Tibial artery (tissue), 4 donors: Measurements from ENCODE around the gene PTGDS.

ENCODE experiments used
- DNase-seq, 2 donors: peaks; one replicate each; pipeline ENCODE4 v3.0.0-alpha.2; 2019
- H3K27ac ChIP-seq, 2 donors: fragments of 200-600 bp; sonication (generic) in 1 of 2; 1 replicate in 1 of 2; 2 replicates in 1 of 2; pipeline ENCODE4 v1.5.1; 2018 to 2019; ENCODE audit warnings: mild to moderate bottlenecking in 1 of 2
- H3K27me3 ChIP-seq, 2 donors: fragments of 200-600 bp; sonication (generic) in 1 of 2; one replicate each; pipeline versions ENCODE4 v1.5.1 to v1.6.0; 2016 to 2019
- H3K36me3 ChIP-seq, 3 donors: fragments of 200-600 bp; sonication (generic) in 2 of 3; one replicate each; pipeline ENCODE4 v1.5.1; 2016 to 2019; ENCODE audit warnings: mild to moderate bottlenecking in 2 of 3
- H3K4me1 ChIP-seq, 4 donors: fragments of 200-600 bp; sonication (generic) in 2 of 4; 1 replicate in 3 of 4; 2 replicates in 1 of 4; pipeline ENCODE4 v1.5.1; 2016 to 2019
- H3K4me3 ChIP-seq, 2 donors: fragments of 200-600 bp; sonication (generic) in 1 of 2; 1 replicate in 1 of 2; 2 replicates in 1 of 2; pipeline ENCODE4 v1.5.1; 2018 to 2019; ENCODE audit warnings: mild to moderate bottlenecking in 2 of 2
- H3K9me3 ChIP-seq, 3 donors: fragments of 200-600 bp; sonication (generic) in 1 of 3; one replicate each; pipeline ENCODE4 v1.5.1; 2016 to 2019
- CTCF ChIP-seq, 2 experiments: fragments of 200-600 bp in 1 of 2; fragments of 450-650 bp in 1 of 2; IDR thresholded peaks; one replicate each; pipeline ENCODE4 v1.5.1; 2017 to 2019; ENCODE audit warnings: antibody characterized with exemption in 2 of 2, mild to moderate bottlenecking in 1 of 2, moderate library complexity in 1 of 2
- intact Hi-C: fragments of 100-400 bp; cut with DNase I; formaldehyde crosslinking; loops from one replicate; pipeline ENCODE4 v1.15.0; 2023; ENCODE audit warnings: low total_unique reads

PTGDS gene

GRCh38 chr9:136935651-136936050 lies 41.7 kb upstream of the PTGDS start:
- Histone ChIP-seq H3K4me3 (no peak overlapping the region), H3K27ac (no peak overlapping the region), H3K36me3 (peaks cover 11 to 30% (median 18%) of the 10 kb centered on the region in 3 donors), H3K9me3 (no peaks in the 10 kb centered on the region), H3K4me1 (peaks cover 0 to 13% (median 8%) of the 10 kb centered on the region in 4 donors), H3K27me3 (no peaks in the 10 kb centered on the region)
- intact Hi-C loops = no loop called here
- no peak for DNase-seq
- no peak for TF ChIP-seq CTCF (IDR thresholded peaks at IDR 0.05)

GRCh38 chr9:136936645-136937170 lies 40.6 kb upstream of the PTGDS start:
- H3K27ac ChIP-seq = no peak overlapping the region
- H3K27me3 ChIP-seq = no peaks in the 10 kb centered on the region
- peaks cover 21 to 40% (median 29%) of the 10 kb centered on the region in 3 donors for H3K36me3 ChIP-seq
- H3K4me1 ChIP-seq = peaks cover 0 to 19% (median 9%) of the 10 kb centered on the region in 4 donors
- DNase-seq = no peak
- H3K9me3 ChIP-seq = no peaks in the 10 kb centered on the region
- TF ChIP-seq CTCF (IDR thresholded peaks at IDR 0.05) = no peak
- intact Hi-C loops = no loop called here
- H3K4me3 ChIP-seq = no peak overlapping the region

- H3K27ac ChIP-seq = no peak overlapping the region
- no peak overlapping the region for H3K4me3 ChIP-seq
- no peaks in the 10 kb centered on the region for H3K9me3 ChIP-seq
- intact Hi-C loops = no loop called here
- peaks cover 0 to 20% (median 13%) of the 10 kb centered on the region in 4 donors for H3K4me1 ChIP-seq
- DNase-seq = no peak
- H3K36me3 ChIP-seq = peaks cover 28 to 47% (median 36%) of the 10 kb centered on the region in 3 donors
- TF ChIP-seq CTCF (IDR thresholded peaks at IDR 0.05) = no peak
- no peaks in the 10 kb centered on the region for H3K27me3 ChIP-seq
These were observed 39.9 kb upstream of the PTGDS start for GRCh38 chr9:136937186-136938001.

- peaks cover 36 to 62% (median 45%) of the 10 kb centered on the region in 3 donors for H3K36me3 ChIP-seq
- H3K9me3 ChIP-seq = no peaks in the 10 kb centered on the region
- intact Hi-C loops = no loop called here
- H3K4me3 ChIP-seq = no peak overlapping the region
- no peak for DNase-seq
- TF ChIP-seq CTCF (IDR thresholded peaks at IDR 0.05) = no peak
- H3K4me1 ChIP-seq = peaks cover 0 to 34% (median 27%) of the 10 kb centered on the region in 4 donors
- no peaks in the 10 kb centered on the region for H3K27me3 ChIP-seq
- H3K27ac ChIP-seq = peak overlapping the region; percentile 67 to 71
These were observed 37.8 kb upstream of the PTGDS start for GRCh38 chr9:136939431-136939995.

GRCh38 chr9:136939996-136940525 lies 37.2 kb upstream of the PTGDS start:
- intact Hi-C loops = loop anchor here (5.0 kb wide), 2 partner anchors 53 to 148 kb away; partner anchors contain the start of genes TMEM141 and TRAF2

More at GRCh38 chr9:136939996-136940525, 37.2 kb upstream of the PTGDS start:
- Histone ChIP-seq H3K27ac (peak overlapping the region; percentile 71 to 78), H3K4me3 (no peak overlapping the region), H3K9me3 (no peaks in the 10 kb centered on the region), H3K4me1 (peaks cover 0 to 37% (median 31%) of the 10 kb centered on the region in 4 donors), H3K27me3 (no peaks in the 10 kb centered on the region), H3K36me3 (peaks cover 36 to 62% (median 45%) of the 10 kb centered on the region in 3 donors)
- no peak for TF ChIP-seq CTCF (IDR thresholded peaks at IDR 0.05)
- peak; percentile 68 to 95 for DNase-seq
